Activated CD8-positive, alpha-beta memory T cell treated with anti-CD3 and anti-CD28 coated beads for 48 hours (primary cell): Measurements from ENCODE around the gene CDC25A.

ENCODE experiments used
- DNase-seq, 3 experiments: peaks; one replicate each; pipeline ENCODE4 v3.0.0-alpha.2; 2020; ENCODE audit warnings: low read depth in 2 of 3, low spot score in 2 of 3

CDC25A gene

DNA sequence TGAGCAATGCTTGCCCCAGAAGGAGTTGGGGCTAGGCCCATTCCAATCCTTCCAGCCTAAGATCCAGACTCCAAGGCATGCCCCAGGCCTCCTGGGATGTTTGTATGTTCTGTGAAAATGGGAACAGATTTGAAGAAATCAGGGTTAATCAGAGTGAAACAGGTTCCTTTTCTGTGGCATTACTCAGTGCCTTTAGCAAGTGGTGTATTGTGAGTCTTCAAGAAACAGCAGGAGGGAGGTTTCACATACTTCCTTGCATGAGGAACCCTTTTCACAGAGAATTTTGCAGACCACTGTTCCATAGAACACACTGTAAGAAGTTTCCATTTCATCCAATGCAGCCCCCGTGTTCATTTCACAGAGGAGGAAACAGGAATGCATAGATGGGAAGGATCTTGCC lies 8.4 kb upstream of the CDC25A start:
- no peak for DNase-seq

GRCh38 chr3:48194446-48195071 lies 6.3 kb upstream of the CDC25A start:
- DNase-seq = no peak

GRCh38 chr3:48190911-48191310 lies 2.7 kb upstream of the CDC25A start:
- DNase-seq = no peak

GRCh38 chr3:48189321-48189720 lies 1.1 kb upstream of the CDC25A start:
- DNase-seq = no peak

- peak; percentile 1 to 27 (median 10) for DNase-seq
Observed at GRCh38 chr3:48187579-48188265, 495 bp downstream of the CDC25A start.

DNA sequence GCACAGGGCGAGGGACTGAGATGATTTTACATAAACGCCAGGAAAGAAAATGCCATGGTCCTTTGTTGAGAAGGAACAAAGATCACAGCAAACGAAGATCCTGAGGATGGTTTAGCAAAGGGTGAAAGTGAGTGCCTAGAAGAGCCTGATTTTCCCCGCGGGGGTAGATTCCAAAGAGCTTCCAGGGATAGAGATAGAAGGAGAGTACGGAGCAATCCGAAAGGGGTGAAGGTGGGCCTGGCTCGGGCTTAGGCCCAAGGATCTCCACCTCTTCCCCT lies 977 bp downstream of the CDC25A start:
- DNase-seq = no peak

DNA sequence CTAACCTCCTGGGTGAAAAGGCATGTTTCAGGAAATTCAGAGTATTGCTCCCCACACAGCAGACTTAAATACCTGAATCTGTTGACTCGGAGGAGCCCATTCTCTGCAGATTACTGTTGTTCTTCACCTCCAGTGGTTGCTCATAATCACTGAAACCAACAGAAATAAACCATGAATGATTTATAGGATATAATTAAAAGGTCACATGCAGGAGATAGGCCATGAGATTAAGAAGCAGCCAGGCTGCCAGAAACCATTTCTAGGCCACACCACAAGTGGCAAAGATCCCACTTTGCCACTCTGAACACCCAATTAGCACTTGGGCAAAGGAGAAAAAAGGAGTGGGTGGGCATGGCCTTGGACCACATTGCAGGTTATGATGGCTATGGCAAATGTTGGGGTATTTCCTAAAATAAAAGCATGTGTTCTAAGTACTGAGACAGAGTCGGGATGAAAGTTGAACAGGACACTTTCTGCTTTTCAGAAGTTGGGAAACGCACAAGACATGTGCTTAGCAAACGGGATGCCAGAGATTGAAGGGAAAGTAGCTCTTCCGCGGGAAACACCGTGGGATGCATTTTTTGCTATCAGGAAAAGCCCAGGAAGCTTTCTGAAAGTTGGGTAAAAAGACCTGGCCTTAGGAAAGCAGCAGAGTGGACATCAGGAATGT lies 1.5 kb downstream of the CDC25A start:
- no peak for DNase-seq

- DNase-seq = no peak
Observed at GRCh38 chr3:48185129-48185528, 3.1 kb downstream of the CDC25A start.

- DNase-seq = no peak
Observed at GRCh38 chr3:48184299-48184698, 3.9 kb downstream of the CDC25A start.

DNA sequence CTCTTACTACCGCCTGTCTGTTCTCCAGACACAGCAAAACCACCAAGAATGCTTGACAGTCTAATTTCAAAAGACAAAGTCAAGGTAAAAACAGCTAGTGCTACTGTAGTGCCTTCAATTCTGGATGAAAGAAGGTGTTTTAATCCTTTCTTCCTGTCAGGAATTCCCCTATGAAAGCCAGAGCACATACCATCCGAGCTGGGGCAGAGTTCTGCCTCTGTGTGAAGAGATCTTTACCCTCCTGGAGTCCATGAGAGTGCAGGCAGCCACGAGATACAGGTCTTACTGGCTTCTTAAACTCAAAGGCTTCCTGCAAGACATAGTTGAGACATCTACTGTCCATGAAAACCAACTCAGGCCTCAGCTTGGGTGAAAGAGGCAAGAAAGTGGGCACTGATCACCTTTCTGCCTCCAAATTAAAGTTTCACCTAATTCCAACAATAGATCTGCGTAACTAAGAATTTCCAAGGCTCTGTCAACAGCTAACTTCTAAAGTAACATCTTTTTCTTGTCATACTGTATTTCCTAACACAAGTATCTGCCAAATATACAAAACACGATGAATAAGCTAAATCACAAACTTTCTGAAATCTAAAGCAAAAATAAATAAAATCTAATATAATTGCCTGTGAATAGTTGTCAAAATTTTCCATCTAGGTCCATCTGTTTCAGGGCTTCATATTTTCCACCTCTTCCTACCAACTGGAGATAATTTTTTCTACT lies 7.5 kb downstream of the CDC25A start:
- no peak for DNase-seq

DNA sequence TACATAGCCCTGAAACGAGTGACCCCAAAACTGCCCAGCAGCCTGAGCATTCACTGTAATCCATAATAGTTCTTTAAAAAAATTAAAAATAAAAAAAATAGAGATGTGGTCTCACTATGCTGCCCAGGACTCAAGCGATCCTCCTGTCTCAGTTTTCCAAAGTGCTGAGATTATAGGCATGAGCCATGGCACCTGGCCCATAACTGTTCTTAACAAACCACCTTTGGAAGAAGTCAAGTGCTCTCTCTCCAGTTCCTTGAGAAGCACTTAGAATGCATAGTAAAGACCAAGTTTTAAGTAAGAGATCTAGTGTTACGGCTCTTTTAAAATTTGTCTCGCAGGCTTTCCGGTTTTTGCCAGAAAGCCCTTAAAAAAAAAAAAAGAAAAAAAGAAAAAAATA lies 8.2 kb downstream of the CDC25A start:
- no peak for DNase-seq

DNA sequence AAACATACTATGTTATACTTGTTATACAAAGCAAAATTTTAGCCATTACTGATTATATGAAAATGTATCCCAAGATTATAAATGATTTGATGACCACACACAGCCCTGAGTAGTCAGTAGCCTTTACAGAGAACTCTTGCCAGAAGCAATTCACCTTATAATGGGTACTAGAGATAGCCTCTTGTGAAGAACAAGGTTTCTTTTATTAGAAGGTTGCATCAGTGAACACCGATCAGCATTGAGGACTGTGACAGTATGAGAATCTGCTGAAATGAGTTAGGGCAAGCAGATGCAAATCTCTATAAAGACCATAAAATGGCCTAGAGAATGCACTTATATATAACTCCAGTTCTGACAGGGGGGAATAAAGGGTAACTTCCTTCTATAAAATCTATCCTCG lies 10.1 kb downstream of the CDC25A start:
- DNase-seq = no peak

DNA sequence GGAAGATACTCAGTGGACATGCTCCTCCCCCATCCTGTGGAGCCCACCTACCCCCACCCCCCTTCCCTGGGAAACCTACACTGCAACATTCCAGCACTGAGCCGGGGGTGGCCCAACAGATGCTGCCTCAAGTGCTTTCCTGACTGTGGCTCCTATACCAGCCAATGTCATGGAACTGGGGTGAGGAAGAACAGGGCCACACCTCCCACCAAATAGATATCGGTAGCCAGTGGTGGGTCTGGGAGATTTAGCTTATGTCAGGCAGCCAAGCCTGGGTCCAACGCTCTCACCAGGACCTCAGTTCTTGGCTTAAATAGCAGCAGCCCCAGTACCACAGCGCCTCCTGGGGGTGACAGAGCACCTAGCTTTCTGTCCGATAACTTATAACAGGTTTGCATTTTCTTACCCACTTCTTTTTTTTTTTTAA lies 30.3 kb downstream of the CDC25A start:
- peak in 2 of 3 experiments; percentile 11 to 13 for DNase-seq

DNA sequence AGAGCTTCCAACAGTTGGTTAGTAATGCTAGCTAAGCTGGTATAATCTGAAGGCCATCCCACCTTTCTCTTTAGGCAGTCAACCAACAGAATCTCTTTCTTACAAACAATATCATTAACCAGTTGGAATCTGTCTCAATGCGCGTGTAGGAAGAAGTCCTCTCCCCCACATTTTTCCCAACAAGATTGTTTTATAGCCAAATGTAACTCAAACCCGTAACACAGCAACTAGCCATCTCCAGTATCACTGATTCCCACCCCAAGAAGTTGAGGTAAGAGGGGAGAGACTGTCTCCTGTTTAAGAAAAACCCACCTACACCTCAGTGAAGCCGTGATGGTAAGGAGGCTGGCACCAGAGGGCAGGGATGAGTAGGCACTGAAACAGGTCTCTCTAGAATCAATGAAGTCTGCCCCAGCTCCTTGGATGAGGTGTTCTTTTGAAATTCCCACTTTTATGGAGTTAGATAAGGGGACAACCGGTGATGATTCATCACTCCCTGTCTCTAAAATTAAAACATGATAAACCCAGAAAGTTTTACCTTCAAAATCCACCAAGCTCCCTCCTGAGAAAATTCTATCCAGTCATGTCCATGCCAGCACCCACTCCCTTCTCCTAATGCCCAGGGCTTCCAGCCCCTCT lies 30.9 kb downstream of the CDC25A start:
- DNase-seq = no peak

DNA sequence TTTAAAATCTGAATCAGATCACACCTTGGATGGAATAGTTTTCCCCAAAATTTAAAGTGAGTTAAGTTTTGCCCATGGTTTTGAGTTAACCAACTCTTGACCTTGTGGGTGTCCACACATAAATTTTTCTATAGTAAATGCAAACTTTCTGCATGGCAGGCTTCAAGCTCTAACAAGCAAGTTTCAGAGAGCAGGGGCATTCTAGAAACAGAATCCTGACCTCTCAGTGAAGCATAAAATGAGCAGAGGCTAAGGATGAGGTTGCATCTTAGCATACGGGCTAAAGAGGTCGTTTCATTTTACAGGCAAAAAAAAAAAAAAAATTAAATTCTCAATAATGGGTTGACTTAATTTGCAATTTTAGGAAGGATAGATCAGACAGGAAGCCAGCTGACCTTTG lies 32.1 kb downstream of the CDC25A start:
- DNase-seq = no peak

DNA sequence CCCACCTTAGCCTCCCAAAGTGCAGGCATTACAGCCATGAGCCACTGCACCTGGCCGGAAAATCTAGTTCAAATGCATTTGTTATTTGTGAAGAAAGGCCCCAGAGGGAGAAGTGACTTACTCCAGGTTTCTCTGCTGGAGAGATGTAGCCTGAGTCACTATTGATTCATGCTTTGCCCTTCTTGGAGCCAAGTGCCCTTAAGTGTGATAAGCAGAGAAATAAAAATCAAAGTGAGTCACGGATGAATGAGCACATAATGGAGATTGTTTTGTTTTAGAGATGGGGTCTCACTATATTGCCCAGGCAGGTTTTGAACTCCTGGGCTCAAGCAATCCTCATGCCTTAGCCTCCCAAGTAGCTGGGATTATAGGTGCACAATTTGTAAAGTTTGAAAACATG lies 33.1 kb downstream of the CDC25A start:
- DNase-seq = no peak

GRCh38 chr3:48151807-48152427 lies 36.3 kb downstream of the CDC25A start:
- DNase-seq = no peak

DNA sequence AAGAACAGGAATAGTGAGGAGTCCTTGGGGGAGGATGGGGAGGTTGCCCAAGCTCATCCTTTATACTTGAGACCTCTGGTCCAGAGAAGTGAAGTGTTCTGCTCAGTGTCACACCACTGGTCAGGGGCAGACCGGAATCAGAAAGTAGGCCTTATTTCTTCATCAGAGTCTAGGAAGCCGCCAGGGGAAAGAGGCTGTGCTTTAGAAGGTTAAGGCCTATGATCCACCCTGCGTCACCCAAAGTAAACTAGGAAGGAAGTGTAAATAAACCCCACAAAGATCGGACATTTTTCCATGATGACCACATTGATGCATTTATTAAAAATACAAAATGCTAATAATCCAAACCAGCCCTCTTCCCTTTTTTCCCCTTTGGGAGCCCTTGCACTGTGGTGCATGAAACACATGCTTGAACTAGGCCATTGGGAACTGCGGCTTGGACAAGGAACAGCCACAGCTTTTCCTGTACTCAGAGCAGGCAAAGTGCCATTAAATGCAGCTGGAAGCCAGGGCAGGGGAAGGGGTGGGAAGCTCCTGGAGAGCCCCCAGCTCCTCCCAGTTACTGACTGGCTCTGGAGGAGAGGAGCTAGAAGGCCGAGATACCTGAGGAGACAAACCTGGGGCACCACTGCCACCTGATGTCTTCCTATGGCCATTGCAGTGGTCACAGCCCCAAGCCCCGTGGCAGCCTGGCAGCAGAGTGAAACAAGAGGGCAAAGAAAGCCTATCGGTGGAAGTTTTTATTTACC lies 37.0 kb downstream of the CDC25A start:
- DNase-seq = peak; percentile 18 to 35 (median 24)

DNA sequence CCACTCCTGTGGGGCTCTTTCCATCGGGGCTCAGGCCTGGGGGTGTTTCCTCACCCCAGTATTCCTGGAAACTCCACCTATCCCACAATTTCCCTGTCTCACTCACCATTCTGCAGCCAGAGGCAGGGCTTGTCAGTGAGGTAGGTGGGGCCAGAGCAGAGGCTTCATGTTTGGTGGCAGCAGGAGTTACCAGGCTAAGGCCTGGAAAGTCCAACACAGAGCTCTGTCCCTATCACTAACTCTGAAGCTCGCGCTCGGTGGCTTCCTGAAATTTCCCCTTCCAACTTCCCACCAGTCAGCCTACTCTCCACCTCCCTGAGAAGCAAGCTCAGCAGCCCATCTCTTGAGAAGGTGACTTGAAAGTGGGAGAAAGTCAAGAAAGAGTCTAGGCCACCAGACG lies 44.2 kb downstream of the CDC25A start:
- DNase-seq = no peak

- no peak for DNase-seq
Observed at GRCh38 chr3:48143567-48143966, 44.6 kb downstream of the CDC25A start.
